Nephron (organoid): Measurements from ENCODE around the gene CHRM4.
A peak's percentile ranks its signal among the peaks of the same experiment; 100 is the strongest.

Experiments used
- H3K27ac Mint-ChIP-seq, 3 experiments: 2 replicates each; pipeline ENCODE4 v1.8.0; 2020; ENCODE audit warnings: mixed read lengths in 3 of 3, mild to moderate bottlenecking in 2 of 3, moderate library complexity in 1 of 3
- H3K27me3 Mint-ChIP-seq: 2 replicates; pipeline ENCODE4 v1.8.0; 2021; ENCODE audit warnings: low read depth, mild to moderate bottlenecking, moderate library complexity, mixed read lengths
- H3K36me3 Mint-ChIP-seq: 2 replicates; pipeline ENCODE4 v1.8.0; 2020; ENCODE audit warnings: low read depth, mixed read lengths
- H3K4me1 Mint-ChIP-seq: 2 replicates; pipeline ENCODE4 v1.8.0; 2020; ENCODE audit warnings: mixed read lengths
- H3K4me3 Mint-ChIP-seq, 3 experiments: 2 replicates each; pipeline ENCODE4 v1.8.0; 2020; ENCODE audit warnings: mild to moderate bottlenecking in 3 of 3, mixed read lengths in 3 of 3, moderate library complexity in 2 of 3
- H3K9me3 Mint-ChIP-seq: 2 replicates; pipeline ENCODE4 v1.8.0; 2020; ENCODE audit warnings: mixed read lengths
- TF ChIP-seq, protein P1 (sequence below), 3 experiments: fragments of 200-600 bp; sonication (generic); IDR thresholded peaks; one replicate each; pipeline ENCODE4 v1.5.0; 2021; ENCODE audit warnings: antibody characterized with exemption in 3 of 3; ENCODE audit not compliant: unreplicated experiment in 3 of 3

CHRM4 gene

DNA sequence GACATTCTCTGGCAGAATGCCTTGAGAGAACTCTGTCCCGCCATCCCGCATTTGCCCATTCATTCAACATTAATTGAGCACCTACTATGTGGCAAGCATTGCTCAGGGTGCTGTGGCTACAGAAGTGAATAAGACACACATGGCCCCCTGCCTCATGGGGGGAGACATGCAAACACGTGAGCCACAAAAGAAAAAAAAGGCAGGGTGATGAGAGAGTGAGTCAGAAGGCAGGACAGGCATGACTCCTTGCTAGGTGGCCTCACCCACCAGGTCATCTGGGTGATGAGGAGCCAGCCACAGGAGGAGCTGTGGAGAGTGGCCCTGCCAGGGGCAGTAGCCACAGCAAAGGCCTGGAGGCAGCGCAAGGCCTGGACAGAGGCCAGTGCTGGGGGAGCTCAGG lies 4.9 kb downstream of the CHRM4 start:
- H3K4me3 Mint-ChIP-seq = peak overlapping the region in 1 of 3 experiments; percentile 30
- TF ChIP-seq, protein P1, sequence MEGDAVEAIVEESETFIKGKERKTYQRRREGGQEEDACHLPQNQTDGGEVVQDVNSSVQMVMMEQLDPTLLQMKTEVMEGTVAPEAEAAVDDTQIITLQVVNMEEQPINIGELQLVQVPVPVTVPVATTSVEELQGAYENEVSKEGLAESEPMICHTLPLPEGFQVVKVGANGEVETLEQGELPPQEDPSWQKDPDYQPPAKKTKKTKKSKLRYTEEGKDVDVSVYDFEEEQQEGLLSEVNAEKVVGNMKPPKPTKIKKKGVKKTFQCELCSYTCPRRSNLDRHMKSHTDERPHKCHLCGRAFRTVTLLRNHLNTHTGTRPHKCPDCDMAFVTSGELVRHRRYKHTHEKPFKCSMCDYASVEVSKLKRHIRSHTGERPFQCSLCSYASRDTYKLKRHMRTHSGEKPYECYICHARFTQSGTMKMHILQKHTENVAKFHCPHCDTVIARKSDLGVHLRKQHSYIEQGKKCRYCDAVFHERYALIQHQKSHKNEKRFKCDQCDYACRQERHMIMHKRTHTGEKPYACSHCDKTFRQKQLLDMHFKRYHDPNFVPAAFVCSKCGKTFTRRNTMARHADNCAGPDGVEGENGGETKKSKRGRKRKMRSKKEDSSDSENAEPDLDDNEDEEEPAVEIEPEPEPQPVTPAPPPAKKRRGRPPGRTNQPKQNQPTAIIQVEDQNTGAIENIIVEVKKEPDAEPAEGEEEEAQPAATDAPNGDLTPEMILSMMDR (IDR thresholded peaks at IDR 0.05; ENCODE audit: unreplicated experiment in 3 of 3) = no peak
- H3K27ac Mint-ChIP-seq = no peak overlapping the region
- peaks cover 11% of the 10 kb centered on the region for H3K4me1 Mint-ChIP-seq
- peaks cover 13% of the 10 kb centered on the region for H3K36me3 Mint-ChIP-seq
- no peaks in the 10 kb centered on the region for H3K9me3 Mint-ChIP-seq
- H3K27me3 Mint-ChIP-seq = peaks cover 57% of the 10 kb centered on the region

DNA sequence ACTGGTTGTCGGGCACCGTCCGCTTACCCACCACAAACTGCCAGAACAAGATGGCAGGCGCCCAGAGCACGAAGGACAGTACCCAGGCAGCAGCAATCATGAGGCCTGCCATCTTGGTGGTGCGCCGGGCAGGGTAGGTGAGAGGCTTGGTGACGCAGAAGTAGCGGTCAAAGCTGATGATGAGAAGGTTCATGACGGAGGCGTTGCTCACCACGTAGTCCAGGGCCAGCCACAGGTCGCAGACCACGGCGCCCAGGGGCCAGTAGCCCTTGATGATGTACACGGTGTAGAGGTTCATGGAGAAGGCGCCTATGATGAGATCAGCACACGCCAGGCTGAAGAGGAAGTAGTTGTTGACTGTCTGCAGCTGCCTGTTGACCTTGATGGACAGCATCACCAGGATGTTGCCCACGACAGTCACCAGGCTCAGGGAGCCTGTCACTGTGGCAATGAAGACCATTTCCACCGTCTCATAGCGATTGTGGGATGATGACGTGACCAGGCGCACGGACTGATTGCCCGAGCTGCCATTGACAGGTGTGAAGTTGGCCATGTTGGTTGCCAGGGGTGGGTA lies 5.5 kb downstream of the CHRM4 start:
- no peak overlapping the region for H3K27ac Mint-ChIP-seq
- H3K9me3 Mint-ChIP-seq = no peaks in the 10 kb centered on the region
- H3K4me3 Mint-ChIP-seq = peak overlapping the region in 1 of 3 experiments; percentile 30
- peaks cover 56% of the 10 kb centered on the region for H3K27me3 Mint-ChIP-seq
- TF ChIP-seq, protein P1 (IDR thresholded peaks at IDR 0.05; ENCODE audit: unreplicated experiment in 3 of 3) = no peak
- peaks cover 13% of the 10 kb centered on the region for H3K36me3 Mint-ChIP-seq
- peaks cover 11% of the 10 kb centered on the region for H3K4me1 Mint-ChIP-seq

DNA sequence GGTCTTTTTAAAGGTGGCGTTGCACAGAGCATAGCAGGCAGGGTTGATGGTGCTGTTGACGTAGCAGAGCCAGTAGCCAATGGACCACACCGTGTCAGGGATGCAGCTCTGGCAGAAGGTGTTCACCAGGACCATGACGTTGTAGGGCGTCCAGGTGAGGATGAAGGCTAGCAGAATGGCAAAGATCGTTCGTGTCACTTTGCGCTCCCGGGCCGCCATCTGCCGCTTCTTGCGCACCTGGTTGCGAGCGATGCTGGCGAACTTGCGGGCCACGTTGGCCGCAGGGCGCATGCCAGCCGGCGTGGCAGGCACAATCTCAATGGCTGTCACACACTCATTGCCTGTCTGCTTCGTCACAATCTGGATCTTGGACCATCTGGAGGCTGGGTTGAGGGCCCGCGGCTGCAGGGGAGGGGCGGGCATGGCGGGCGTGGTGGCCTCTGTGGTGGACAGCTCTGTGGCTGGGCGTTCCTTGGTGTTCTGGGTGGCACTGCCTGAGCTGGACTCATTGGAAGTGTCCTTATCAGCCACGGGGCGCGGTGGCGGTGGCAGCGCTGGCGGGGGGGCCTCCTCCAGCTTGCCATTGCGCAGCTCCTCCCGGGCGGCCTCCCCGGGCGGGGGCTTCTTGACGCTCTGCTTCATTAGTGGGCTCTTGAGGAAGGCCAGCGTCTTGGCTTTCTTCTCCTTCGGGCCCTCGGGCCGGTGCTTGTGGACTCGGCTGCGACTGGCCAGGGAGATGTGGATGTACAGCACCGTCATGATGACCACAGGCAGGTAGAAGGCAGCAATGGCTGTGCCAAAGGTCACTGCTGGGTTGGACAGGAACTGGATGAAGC lies 6.2 kb downstream of the CHRM4 start:
- Mint-ChIP-seq H3K27ac (no peak overlapping the region), H3K9me3 (no peaks in the 10 kb centered on the region), H3K4me3 (peak overlapping the region; percentile 54 to 71 (median 58)), H3K36me3 (peaks cover 13% of the 10 kb centered on the region), H3K4me1 (peaks cover 11% of the 10 kb centered on the region), H3K27me3 (peaks cover 49% of the 10 kb centered on the region)
- TF ChIP-seq, protein P1 (IDR thresholded peaks at IDR 0.05; ENCODE audit: unreplicated experiment in 3 of 3) = no peak

DNA sequence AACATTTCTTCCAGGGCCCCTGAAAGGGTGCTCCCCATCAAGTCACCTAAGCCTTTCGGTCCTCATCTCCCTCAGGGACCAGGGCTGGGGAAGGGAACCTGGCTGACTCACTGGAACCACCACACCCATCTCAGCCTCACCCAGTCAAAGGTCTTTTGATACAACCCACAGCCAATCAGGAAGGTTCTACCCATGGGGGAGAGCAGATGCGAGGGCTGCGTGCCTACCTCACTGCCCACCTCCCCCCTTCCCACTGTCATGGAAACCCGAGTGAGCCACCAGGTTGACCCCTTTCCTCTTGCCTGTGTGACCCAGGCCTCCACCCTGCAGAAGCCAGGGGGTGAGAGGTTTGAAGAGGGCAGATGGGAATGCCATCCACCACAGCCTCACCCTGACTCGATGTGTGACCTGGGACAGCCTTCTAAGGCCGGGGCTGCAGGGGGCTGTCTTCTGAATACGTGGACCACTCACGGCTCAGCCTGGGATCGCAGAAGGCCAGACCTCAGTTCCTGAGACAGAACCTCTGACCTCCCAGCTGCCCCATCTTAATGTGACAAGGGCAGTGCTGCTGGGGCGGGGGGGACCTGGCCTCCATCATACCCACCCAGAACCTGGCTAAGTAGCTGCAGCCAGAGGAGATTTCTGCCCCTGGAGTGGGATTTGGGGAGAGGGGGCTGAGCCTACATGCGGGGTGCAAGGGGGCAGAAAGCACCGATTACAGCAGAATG lies 7.4 kb downstream of the CHRM4 start:
- Mint-ChIP-seq H3K9me3 (no peaks in the 10 kb centered on the region), H3K4me1 (peaks cover 11% of the 10 kb centered on the region), H3K36me3 (peaks cover 13% of the 10 kb centered on the region), H3K4me3 (peak overlapping the region; percentile 64 to 89 (median 84)), H3K27ac (no peak overlapping the region), H3K27me3 (peaks cover 37% of the 10 kb centered on the region)
- TF ChIP-seq, protein P1 (IDR thresholded peaks at IDR 0.05; ENCODE audit: unreplicated experiment in 3 of 3) = no peak

DNA sequence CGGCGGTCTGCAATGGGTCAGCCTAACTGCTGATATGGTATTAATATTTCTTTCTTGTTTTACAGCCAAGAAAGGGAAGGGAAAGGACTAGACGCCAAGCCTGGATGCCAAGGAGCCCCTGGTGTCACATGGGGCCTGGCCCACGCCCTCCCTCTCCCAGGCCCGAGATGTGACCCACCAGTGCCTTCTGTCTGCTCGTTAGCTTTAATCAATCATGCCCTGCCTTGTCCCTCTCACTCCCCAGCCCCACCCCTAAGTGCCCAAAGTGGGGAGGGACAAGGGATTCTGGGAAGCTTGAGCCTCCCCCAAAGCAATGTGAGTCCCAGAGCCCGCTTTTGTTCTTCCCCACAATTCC lies 8.2 kb downstream of the CHRM4 start:
- Mint-ChIP-seq H3K27me3 (peaks cover 29% of the 10 kb centered on the region), H3K4me1 (peaks cover 5% of the 10 kb centered on the region), H3K27ac (peak overlapping the region in 1 of 3 experiments; percentile 87), H3K4me3 (peak overlapping the region; percentile 80 to 89 (median 84)), H3K36me3 (peaks cover 13% of the 10 kb centered on the region), H3K9me3 (no peaks in the 10 kb centered on the region)
- TF ChIP-seq, protein P1 (IDR thresholded peaks at IDR 0.05; ENCODE audit: unreplicated experiment in 3 of 3) = peak in 1 of 3 experiments; percentile 4
